22Rv1 (cell line): ENCODE results near the gene BNC2.

Experiments used
- ZFX ChIP-seq: fragments of 450-650 bp; IDR thresholded peaks from 2 replicates; pipeline ENCODE4 v1.6.1; 2017; ENCODE audit warnings: antibody characterized with exemption, borderline replicate concordance
- TF ChIP-seq, protein P1 (sequence below): fragments of 450-650 bp; IDR thresholded peaks from 2 replicates; pipeline ENCODE4 v1.5.1; 2017; ENCODE audit warnings: mild to moderate bottlenecking

DNA sequence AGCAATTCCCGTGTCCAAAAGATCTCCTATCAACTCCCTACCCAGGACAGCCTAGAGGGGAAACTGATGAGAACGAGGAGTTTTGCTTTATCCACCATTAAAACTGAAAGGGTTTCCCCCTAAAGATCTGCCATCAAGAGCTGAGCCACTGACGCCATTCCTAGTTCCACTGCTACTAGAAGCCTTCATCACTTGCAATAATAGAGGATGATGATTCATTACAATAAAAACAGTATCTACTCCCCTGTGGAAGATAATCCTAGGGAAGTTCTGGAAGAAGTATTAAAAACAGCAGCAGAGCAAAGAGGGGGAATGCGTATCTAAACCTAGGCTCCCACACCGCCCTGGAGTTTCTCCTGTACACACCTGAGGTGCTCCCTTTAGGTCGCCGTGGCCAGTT is 394.5 kb downstream of the BNC2 start:
- TF ChIP-seq, protein P1, sequence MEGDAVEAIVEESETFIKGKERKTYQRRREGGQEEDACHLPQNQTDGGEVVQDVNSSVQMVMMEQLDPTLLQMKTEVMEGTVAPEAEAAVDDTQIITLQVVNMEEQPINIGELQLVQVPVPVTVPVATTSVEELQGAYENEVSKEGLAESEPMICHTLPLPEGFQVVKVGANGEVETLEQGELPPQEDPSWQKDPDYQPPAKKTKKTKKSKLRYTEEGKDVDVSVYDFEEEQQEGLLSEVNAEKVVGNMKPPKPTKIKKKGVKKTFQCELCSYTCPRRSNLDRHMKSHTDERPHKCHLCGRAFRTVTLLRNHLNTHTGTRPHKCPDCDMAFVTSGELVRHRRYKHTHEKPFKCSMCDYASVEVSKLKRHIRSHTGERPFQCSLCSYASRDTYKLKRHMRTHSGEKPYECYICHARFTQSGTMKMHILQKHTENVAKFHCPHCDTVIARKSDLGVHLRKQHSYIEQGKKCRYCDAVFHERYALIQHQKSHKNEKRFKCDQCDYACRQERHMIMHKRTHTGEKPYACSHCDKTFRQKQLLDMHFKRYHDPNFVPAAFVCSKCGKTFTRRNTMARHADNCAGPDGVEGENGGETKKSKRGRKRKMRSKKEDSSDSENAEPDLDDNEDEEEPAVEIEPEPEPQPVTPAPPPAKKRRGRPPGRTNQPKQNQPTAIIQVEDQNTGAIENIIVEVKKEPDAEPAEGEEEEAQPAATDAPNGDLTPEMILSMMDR = no peak
- no peak for TF ChIP-seq ZFX
